Endothelial cell of umbilical vein (primary cell): ENCODE measurements around the gene SYT11. TPM values are rescaled to one million over a fixed set of nuclear protein-coding genes. Genes with fewer than 3 reads are reported as not detected.

Source experiments
- BruUV-seq: library from RNA; stranded (reverse); fragments of 400-500 nt; replicated peaks from 2 replicates; lab custom pipeline; 2021; lab: Mats Ljungman, UMichigan
- CTCF ChIA-PET: fragments of 300-600, 350-600 bp; sonication (Branson Sonifier 250); formaldehyde crosslinking; loops from one replicate; lab custom pipeline; 2021; ENCODE audit warnings: antibody characterized with exemption, inconsistent platforms; lab: Charles Lee
- POLR2A ChIA-PET: fragments of 300-600, 350-600 bp; sonication (Branson Sonifier 250); formaldehyde crosslinking; loops from one replicate; lab custom pipeline; 2021; ENCODE audit warnings: antibody characterized with exemption, inconsistent platforms; lab: Charles Lee
- DNase-seq: peaks from one replicate; pipeline ENCODE4 v3.0.0-alpha.2; 2011; ENCODE audit warnings: low read depth, low spot score
- FAIRE-seq: peaks from 2 replicates; lab custom pipeline; 2011; peaks lifted over from hg19 to GRCh38; lab: Jason Lieb, UNC
- H2AFZ ChIP-seq: 2 replicates; pipeline ENCODE4 v1.6.0; 2012; ENCODE audit warnings: low read depth, low read length, control low read depth, inconsistent platforms
- H3K27ac ChIP-seq: 2 replicates; pipeline ENCODE4 v1.5.1; 2011; ENCODE audit warnings: low read depth, mild to moderate bottlenecking, control low read depth, low read length, moderate library complexity; ENCODE audit not compliant: insufficient read depth
- H3K27me3 ChIP-seq, 2 experiments: 2 replicates each; pipeline versions ENCODE4 v1.6.0 to v1.6.1; 2011; ENCODE audit warnings: low read length in 2 of 2, mixed read lengths in 1 of 2; ENCODE audit not compliant: control insufficient read depth in 2 of 2, insufficient read depth in 2 of 2
- H3K36me3 ChIP-seq, 2 experiments: 2 replicates in 1 of 2; 3 replicates in 1 of 2; pipeline ENCODE4 v1.5.1; 2011; ENCODE audit warnings: low read length in 2 of 2, mild to moderate bottlenecking in 1 of 2, moderate library complexity in 1 of 2; ENCODE audit not compliant: control insufficient read depth in 2 of 2, insufficient read depth in 2 of 2; ENCODE audit errors: extremely low read depth in 1 of 2
- H3K4me1 ChIP-seq: 3 replicates; pipeline ENCODE4 v1.5.1; 2011; ENCODE audit warnings: mild to moderate bottlenecking, low read length; ENCODE audit not compliant: control insufficient read depth, insufficient read depth; ENCODE audit errors: extremely low read depth
- H3K4me2 ChIP-seq: 2 replicates; pipeline ENCODE4 v1.6.1; 2011; ENCODE audit warnings: low read length, control low read depth, mixed read lengths; ENCODE audit not compliant: insufficient read depth
- H3K4me3 ChIP-seq, 3 experiments: fragments of 200-600 bp in 1 of 3; sonication (generic), shearing (Covaris generic) in 1 of 3; replicated peaks in 1 of 3; 2 replicates each; pipeline ENCODE4 v1.5.1; 2011 to 2016; ENCODE audit warnings: control low read depth in 3 of 3, low read length in 3 of 3, mild to moderate bottlenecking in 2 of 3, inconsistent platforms in 1 of 3, low read depth in 1 of 3, moderate library complexity in 1 of 3; ENCODE audit not compliant: insufficient read depth in 1 of 3
- H3K79me2 ChIP-seq: 2 replicates; pipeline ENCODE4 v1.6.0; 2012; ENCODE audit warnings: low read length, inconsistent platforms; ENCODE audit not compliant: control insufficient read depth, insufficient read depth
- H3K9ac ChIP-seq: replicated peaks from 2 replicates; pipeline ENCODE3; 2011; ENCODE audit warnings: low read length, control low read depth; ENCODE audit not compliant: insufficient read depth; ENCODE audit errors: extremely low read depth
- H3K9me1 ChIP-seq: replicated peaks from 3 replicates; pipeline ENCODE4 v1.6.0; 2011; ENCODE audit warnings: mild to moderate bottlenecking, low read length; ENCODE audit not compliant: control insufficient read depth, insufficient read depth; ENCODE audit errors: extremely low read depth
- H3K9me3 ChIP-seq: replicated peaks from 2 replicates; pipeline ENCODE4 v1.5.1; 2012; ENCODE audit warnings: low read length, inconsistent platforms; ENCODE audit not compliant: control insufficient read depth, insufficient read depth
- H4K20me1 ChIP-seq: replicated peaks from 2 replicates; pipeline ENCODE3; 2011; ENCODE audit warnings: mild to moderate bottlenecking, low read length; ENCODE audit not compliant: control insufficient read depth, insufficient read depth; ENCODE audit errors: extremely low read depth
- EZH2 ChIP-seq: IDR thresholded peaks from 2 replicates; pipeline ENCODE4 v1.6.1; 2012; ENCODE audit warnings: borderline replicate concordance, low read depth, mild to moderate bottlenecking, moderate library complexity, low read length, inconsistent platforms; ENCODE audit not compliant: severe bottlenecking
- FOS ChIP-seq: IDR thresholded peaks from 2 replicates; pipeline ENCODE4 v1.6.1; 2011; ENCODE audit warnings: mild to moderate bottlenecking, low read length, moderate library complexity, borderline replicate concordance; ENCODE audit not compliant: insufficient read depth
- GATA2 ChIP-seq: IDR thresholded peaks from 2 replicates; pipeline ENCODE4 v1.7.0; 2011; ENCODE audit warnings: low read depth, mild to moderate bottlenecking, moderate library complexity, mixed read lengths, low read length; ENCODE audit not compliant: insufficient read length, insufficient read depth
- JUN ChIP-seq: IDR thresholded peaks from 2 replicates; pipeline ENCODE4 v1.6.1; 2011; ENCODE audit warnings: borderline replicate concordance, low read depth; ENCODE audit not compliant: insufficient read length, insufficient read depth
- MYC ChIP-seq: IDR thresholded peaks from one replicate; pipeline ENCODE4 v1.6.1; 2011; ENCODE audit warnings: mild to moderate bottlenecking, low read depth, low read length
- POLR2A ChIP-seq: IDR thresholded peaks from 2 replicates; pipeline ENCODE4 v1.6.1; 2012; ENCODE audit warnings: low read depth, mild to moderate bottlenecking, control low read depth, low read length
- POLR2AphosphoS5 ChIP-seq: IDR thresholded peaks from 2 replicates; pipeline ENCODE4 v1.6.1; 2012; ENCODE audit warnings: low read depth, mild to moderate bottlenecking, control low read depth, low read length, moderate library complexity; ENCODE audit not compliant: insufficient read depth
- dilution Hi-C: fragments of 300-500 bp; cut with MboI; formaldehyde crosslinking; loops from one replicate; pipeline ENCODE4 v1.15.0; 2019; ENCODE audit warnings: low sequenced_read_pairs; ENCODE audit not compliant: extremely low pct_ligation_motif_present
- intact Hi-C: fragments of 100-400 bp; cut with micrococcal nuclease; formaldehyde crosslinking; loops from one replicate; pipeline ENCODE4 v1.10.0; 2022
- polyA plus RNA-seq, 4 experiments: library from polyadenylated mRNA; depleted of rRNA in 3 of 4; stranded (reverse) in 3 of 4; unstranded in 1 of 4; fragments of >200 nt; gene quantifications; 2 replicates each; pipeline versions ENCODE4 v1.2.1 to v1.2.3, GENCODE V29; 2011 to 2012; ENCODE audit warnings: missing spikeins in 1 of 4
- total RNA-seq: library from RNA; stranded (reverse); gene quantifications from 2 replicates; pipeline ENCODE4 v1.2.3, GENCODE V29; 2021
- TF ChIP-seq, protein P1 (sequence below), 2 donors: IDR thresholded peaks; 1 replicate in 1 of 2; 2 replicates in 1 of 2; pipeline ENCODE4 v1.5.1; 2011; ENCODE audit warnings: low read length in 2 of 2, mild to moderate bottlenecking in 2 of 2, moderate library complexity in 2 of 2, control low read depth in 1 of 2, inconsistent platforms in 1 of 2, low read depth in 1 of 2; ENCODE audit not compliant: insufficient read depth in 1 of 2; ENCODE audit errors: extremely low read depth in 1 of 2
- TF ChIP-seq, protein P2 (sequence below): IDR thresholded peaks from 2 replicates; pipeline ENCODE4 v1.6.1; 2011; ENCODE audit not compliant: insufficient read depth, insufficient read length

The SYT11 gene
- total and polyA plus RNA-seq, 2 donors (not counting 3 experiments of a cell fraction or from before 2014, with no cell fraction given) = 28.2 to 36.5 TPM

- no TSS peak for BruUV-seq
- H3K79me2 ChIP-seq = peaks cover 70% of the 10 kb centered on the region
- no peaks in the 10 kb centered on the region for H3K9me3 ChIP-seq
- dilution Hi-C loops (no loop called here), intact Hi-C loops (no loop called here)
- TF ChIP-seq GATA2 (no peak), MYC (no peak), JUN (no peak), POLR2A (no peak), EZH2 (no peak), FOS (no peak), POLR2AphosphoS5 (no peak)
- TF ChIP-seq, protein P1, sequence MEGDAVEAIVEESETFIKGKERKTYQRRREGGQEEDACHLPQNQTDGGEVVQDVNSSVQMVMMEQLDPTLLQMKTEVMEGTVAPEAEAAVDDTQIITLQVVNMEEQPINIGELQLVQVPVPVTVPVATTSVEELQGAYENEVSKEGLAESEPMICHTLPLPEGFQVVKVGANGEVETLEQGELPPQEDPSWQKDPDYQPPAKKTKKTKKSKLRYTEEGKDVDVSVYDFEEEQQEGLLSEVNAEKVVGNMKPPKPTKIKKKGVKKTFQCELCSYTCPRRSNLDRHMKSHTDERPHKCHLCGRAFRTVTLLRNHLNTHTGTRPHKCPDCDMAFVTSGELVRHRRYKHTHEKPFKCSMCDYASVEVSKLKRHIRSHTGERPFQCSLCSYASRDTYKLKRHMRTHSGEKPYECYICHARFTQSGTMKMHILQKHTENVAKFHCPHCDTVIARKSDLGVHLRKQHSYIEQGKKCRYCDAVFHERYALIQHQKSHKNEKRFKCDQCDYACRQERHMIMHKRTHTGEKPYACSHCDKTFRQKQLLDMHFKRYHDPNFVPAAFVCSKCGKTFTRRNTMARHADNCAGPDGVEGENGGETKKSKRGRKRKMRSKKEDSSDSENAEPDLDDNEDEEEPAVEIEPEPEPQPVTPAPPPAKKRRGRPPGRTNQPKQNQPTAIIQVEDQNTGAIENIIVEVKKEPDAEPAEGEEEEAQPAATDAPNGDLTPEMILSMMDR (IDR thresholded peaks at IDR 0.05; ENCODE audit: extremely low read depth in 1 of 2, insufficient read depth in 1 of 2, low read depth in 1 of 2, low read length in 2 of 2) = no peak
- TF ChIP-seq, protein P2, sequence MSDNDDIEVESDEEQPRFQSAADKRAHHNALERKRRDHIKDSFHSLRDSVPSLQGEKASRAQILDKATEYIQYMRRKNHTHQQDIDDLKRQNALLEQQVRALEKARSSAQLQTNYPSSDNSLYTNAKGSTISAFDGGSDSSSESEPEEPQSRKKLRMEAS = no peak
- H3K4me3 ChIP-seq = no peak overlapping the region
- CTCF ChIA-PET = no interaction called here
- no peak overlapping the region for H3K9ac ChIP-seq
- H3K27me3 ChIP-seq = no peaks in the 10 kb centered on the region
- H3K9me1 ChIP-seq = no peaks in the 10 kb centered on the region
- H3K27ac ChIP-seq = no peak overlapping the region
- FAIRE-seq (no peak), DNase-seq (peak; percentile 61)
- H3K36me3 ChIP-seq = peaks cover 6 to 8% of the 10 kb centered on the region in 2 experiments
- H3K4me1 ChIP-seq = peaks cover 11% of the 10 kb centered on the region
- POLR2A ChIA-PET = no interaction called here
- no peak overlapping the region for H2AFZ ChIP-seq
- H3K4me2 ChIP-seq = no peak overlapping the region
- no peaks in the 10 kb centered on the region for H4K20me1 ChIP-seq
Observed at GRCh38 chr1:155844860-155845421, 14.4 kb upstream of the SYT11 start.
